A549 (cell line): ENCODE results near the gene RPS17. TPM values are rescaled to one million over a fixed set of nuclear protein-coding genes. Genes with fewer than 3 reads are reported as not detected.
A peak's percentile ranks its signal among the peaks of the same experiment; 100 is the strongest.

Experiments used
- ATAC-seq, 2 experiments: fragments of 200-7000 bp in 1 of 2; fragments of >200 bp in 1 of 2; cut with Nextera tagmentation in 1 of 2; cut with Tn5 transposase in 1 of 2; 3 replicates each; pipeline versions ENCODE4 v1.8.0 to v1.9.1; 2018 to 2020; ENCODE audit warnings: mild to moderate bottlenecking in 1 of 2, moderate library complexity in 1 of 2
- CTCF ChIA-PET: fragments of 300-600 bp; sonication (Branson Sonifier 250); formaldehyde crosslinking; extraction: SDS; loops from one replicate; lab custom pipeline; 2021; ENCODE audit warnings: antibody characterized with exemption, inconsistent platforms; lab: Yijun Ruan, JAX
- POLR2A ChIA-PET: fragments of 350-600 bp; formaldehyde crosslinking; extraction: SDS; loops from one replicate; lab custom pipeline; 2021; ENCODE audit warnings: antibody characterized with exemption, inconsistent platforms; lab: Yijun Ruan, JAX
- DNase-seq, 2 experiments: peaks; one replicate each; pipeline versions ENCODE4 v3.0.0 to v3.0.0-alpha.2; 2011 to 2016; ENCODE audit warnings: low read depth in 1 of 2, low spot score in 1 of 2
- FAIRE-seq: peaks from 2 replicates; lab custom pipeline; 2011; peaks lifted over from hg19 to GRCh38; lab: Jason Lieb, UNC
- H3K27ac ChIP-seq, 2 experiments: fragments of >200 bp; sonication (Bioruptor Twin); formaldehyde crosslinking; 3 replicates each; pipeline ENCODE4 v1.5.1; 2016 to 2017
- H3K4me1 ChIP-seq: fragments of >200 bp; sonication (Bioruptor Twin); formaldehyde crosslinking; 3 replicates; pipeline ENCODE4 v1.6.1; 2016
- H3K4me2 ChIP-seq: fragments of >200 bp; sonication (Bioruptor Twin); formaldehyde crosslinking; 3 replicates; pipeline ENCODE4 v1.6.1; 2016
- H3K4me3 ChIP-seq: fragments of >200 bp; sonication (Bioruptor Twin); formaldehyde crosslinking; 3 replicates; pipeline ENCODE4 v1.5.1; 2016
- H3K9me3 ChIP-seq: fragments of >200 bp; sonication (Bioruptor Twin); formaldehyde crosslinking; 3 replicates; pipeline ENCODE4 v1.6.1; 2016
- CEBPB ChIP-seq, 2 experiments: fragments of >200 bp in 1 of 2; sonication (Bioruptor Twin) in 1 of 2; formaldehyde crosslinking in 1 of 2; IDR thresholded peaks; 2 replicates each; pipeline ENCODE4 v1.6.1; 2012 to 2016
- CHD2 ChIP-seq: fragments of 150-350 bp; IDR thresholded peaks from 2 replicates; pipeline ENCODE4 v1.6.1; 2014; ENCODE audit warnings: low read length; ENCODE audit not compliant: partially characterized antibody
- CTCF ChIP-seq: fragments of >200 bp; sonication (Bioruptor Twin); formaldehyde crosslinking; IDR thresholded peaks from 3 replicates; pipeline ENCODE4 v1.5.1; 2016
- E2F6 ChIP-seq: IDR thresholded peaks from 2 replicates; pipeline ENCODE4 v1.6.1; 2012; ENCODE audit warnings: low read depth, borderline replicate concordance
- ELK1 ChIP-seq: fragments of 150-350 bp; IDR thresholded peaks from 2 replicates; pipeline ENCODE4 v1.6.1; 2014; ENCODE audit warnings: low read depth, mild to moderate bottlenecking, low read length
- FOXS1 ChIP-seq: fragments of 250-450 bp; sonication (Bioruptor Pico); IDR thresholded peaks from 2 replicates; pipeline ENCODE4 v1.5.0; 2020; ENCODE audit warnings: mild to moderate bottlenecking, moderate library complexity
- HES2 ChIP-seq: fragments of >200 bp; sonication (Bioruptor Twin); formaldehyde crosslinking; IDR thresholded peaks from 2 replicates; pipeline ENCODE4 v1.6.1; 2016
- HMGXB4 ChIP-seq: fragments of 250-450 bp; sonication (Bioruptor Pico); IDR thresholded peaks from 2 replicates; pipeline ENCODE4 v1.5.0; 2021; ENCODE audit warnings: mild to moderate bottlenecking, moderate library complexity, borderline replicate concordance
- JUNB ChIP-seq: fragments of >200 bp; sonication (Bioruptor Twin); formaldehyde crosslinking; IDR thresholded peaks from 2 replicates; pipeline ENCODE4 v1.6.1; 2016
- KDM5A ChIP-seq: fragments of 200-600 bp; sonication (generic); IDR thresholded peaks from 2 replicates; pipeline ENCODE4 v1.6.1; 2016; ENCODE audit warnings: antibody characterized with exemption, mild to moderate bottlenecking
- MAZ ChIP-seq: fragments of 150-350 bp; IDR thresholded peaks from 2 replicates; pipeline ENCODE4 v1.6.1; 2014; ENCODE audit warnings: antibody characterized with exemption, low read depth, low read length, borderline replicate concordance
- MYC ChIP-seq: IDR thresholded peaks from 2 replicates; pipeline ENCODE4 v1.6.1; 2012; ENCODE audit warnings: mild to moderate bottlenecking, inconsistent platforms, low read length, improper control_type of control experiment, borderline replicate concordance
- NR3C1 ChIP-seq: fragments of >200 bp; sonication (Bioruptor Twin); formaldehyde crosslinking; IDR thresholded peaks from 3 replicates; pipeline ENCODE4 v1.6.1; 2017
- PHF8 ChIP-seq: fragments of 200-600 bp; sonication (generic); IDR thresholded peaks from 2 replicates; pipeline ENCODE4 v1.6.1; 2016; ENCODE audit warnings: low read depth, mild to moderate bottlenecking, antibody characterized with exemption, moderate library complexity, borderline replicate concordance
- RAD21 ChIP-seq, 2 experiments: fragments of >200 bp in 1 of 2; sonication (Bioruptor Twin) in 1 of 2; formaldehyde crosslinking in 1 of 2; IDR thresholded peaks in 1 of 2; conservative IDR thresholded peaks in 1 of 2; 2 replicates in 1 of 2; 3 replicates in 1 of 2; pipeline ENCODE4 v1.6.1; 2012 to 2018; ENCODE audit warnings: inconsistent platforms in 1 of 2
- RARB ChIP-seq: fragments of 250-450 bp; sonication (Bioruptor Pico); IDR thresholded peaks from 2 replicates; pipeline ENCODE4 v1.8.0; 2021; ENCODE audit warnings: mild to moderate bottlenecking, moderate library complexity
- REST ChIP-seq: fragments of 200-600 bp; sonication (generic); IDR thresholded peaks from 2 replicates; pipeline ENCODE4 v1.6.1; 2016; ENCODE audit warnings: antibody characterized with exemption, mild to moderate bottlenecking, moderate library complexity
- SMC3 ChIP-seq: fragments of >200 bp; sonication (Bioruptor Twin); formaldehyde crosslinking; IDR thresholded peaks from 3 replicates; pipeline ENCODE4 v1.6.1; 2018; ENCODE audit warnings: inconsistent platforms
- SREBF2 ChIP-seq: fragments of 450-650 bp; IDR thresholded peaks from 2 replicates; pipeline ENCODE4 v1.6.1; 2014; ENCODE audit warnings: mild to moderate bottlenecking, moderate library complexity
- TFCP2L1 ChIP-seq: fragments of 250-450 bp; sonication (Bioruptor Pico); IDR thresholded peaks from 2 replicates; pipeline ENCODE4 v1.5.0; 2021; ENCODE audit warnings: mild to moderate bottlenecking
- TP53 ChIP-seq: fragments of 250-450 bp; sonication (Bioruptor Pico); IDR thresholded peaks from 2 replicates; pipeline ENCODE4 v1.5.0; 2021; ENCODE audit warnings: mild to moderate bottlenecking, moderate library complexity
- USF2 ChIP-seq: fragments of 450-650 bp; IDR thresholded peaks from 2 replicates; pipeline ENCODE4 v1.6.1; 2014; ENCODE audit warnings: antibody characterized with exemption
- ZSCAN20 ChIP-seq: fragments of 250-450 bp; sonication (Bioruptor Pico); IDR thresholded peaks from 2 replicates; pipeline ENCODE4 v1.8.0; 2022; ENCODE audit warnings: mild to moderate bottlenecking, moderate library complexity
- WGBS: methylation state at CpG from one replicate; pipeline ENCODE4 v1.1.6; 2017; ENCODE audit errors: missing lambda C conversion rate; 5-methylcytosine and 5-hydroxymethylcytosine counted together
- polyA plus RNA-seq, 4 experiments: library from polyadenylated mRNA; depleted of rRNA in 3 of 4; stranded (reverse); fragments of >200 nt; fragmentation: RNase III in 1 of 4; extraction: RNeasy Plus Mini Kit Qiagen cat#74134 plus additional on column Dnase treatment in 1 of 4; gene quantifications; 2 replicates in 3 of 4; 3 replicates in 1 of 4; pipeline ENCODE4 v1.2.3, GENCODE V29; 2011 to 2017

Gene RPS17
- polyA plus RNA-seq, 2 of the 4 experiments (the other 2 are of a cell fraction), result 6,127 to 8,061 TPM

GRCh38 chr15:82566690-82567089 lies 26.4 kb upstream of the RPS17 start:
- peak in 1 of 2 experiments; percentile 65; a peak in 3 of 6 replicates for ATAC-seq
- Histone ChIP-seq H3K4me2 (peak overlapping the region; percentile 4; the same call in 1 of the 3 replicates), H3K27ac (peak overlapping the region; percentile 4 to 7; a peak in 1 of 6 replicates)
- no peak for FAIRE-seq
- ChIA-PET CTCF (interaction anchor here (1.0 to 1.3 kb wide), 3 partner anchors 11 to 26 kb away, joined by 3 to 4 read pairs (median 4); no protein-coding TSS in a partner anchor), POLR2A (interaction anchor here (1.0 kb wide), 1 partner anchor 26 kb away, joined by 8 read pairs; the partner anchor contains the start of gene RPS17)
- TF ChIP-seq JUNB (no peak), E2F6 (no peak), USF2 (no peak), RAD21 (conservative IDR thresholded peaks at IDR 0.05 in 1 of 2, IDR thresholded peaks at IDR 0.05 in 1 of 2) (no peak), PHF8 (no peak), TP53 (CRISPR knock-in tag) (no peak), MYC (no peak), SREBF2 (no peak), CTCF (no peak), ZSCAN20 (CRISPR knock-in tag) (no peak), HES2 (no peak), ELK1 (no peak), MAZ (no peak), TFCP2L1 (CRISPR knock-in tag) (no peak), FOXS1 (CRISPR knock-in tag) (no peak)
- TF ChIP-seq, all 56 proteins: peak for 0
- 21% methylated on average over 1 of the region's 1 CpG for WGBS
- Histone ChIP-seq H3K4me1 (peaks cover 12% of the 10 kb centered on the region; the same call in 2 of the 3 replicates), H3K9me3 (no peaks in the 10 kb centered on the region), H3K4me3 (no peak overlapping the region)
- peak in 1 of 2 experiments; percentile 54 for DNase-seq

- POLR2A ChIA-PET, result interaction anchor here (3.0 kb wide), 1 partner anchor 18 kb away, joined by 10 read pairs; the partner anchor contains the start of gene RPS17
- CTCF ChIA-PET, result interaction anchor here (1.4 to 2.8 kb wide), 2 partner anchors 18 to 442 kb away, joined by 3 to 10 read pairs; partner anchors contain the start of gene RPS17
- WGBS, result 2% methylated on average over 1 of the region's 1 CpG
- no peak for TF ChIP-seq PHF8
- no peak for TF ChIP-seq REST
- no peak for TF ChIP-seq HMGXB4 (CRISPR knock-in tag)
- no peak for TF ChIP-seq NR3C1
- no peak for TF ChIP-seq KDM5A
- no peak for TF ChIP-seq SMC3
- TF ChIP-seq USF2, result no peak
- TF ChIP-seq CEBPB (IDR thresholded peaks at IDR 0.05), result no peak
- TF ChIP-seq FOXS1 (CRISPR knock-in tag), result no peak
- TF ChIP-seq RARB, result no peak
- no peak for TF ChIP-seq CHD2
These were observed 18.2 kb upstream of the RPS17 start for GRCh38 chr15:82558502-82558901.

More at GRCh38 chr15:82558502-82558901, 18.2 kb upstream of the RPS17 start:
- Histone ChIP-seq H3K4me1 (no peaks in the 10 kb centered on the region), H3K9me3 (no peaks in the 10 kb centered on the region), H3K4me2 (no peak overlapping the region), H3K27ac (no peak overlapping the region), H3K4me3 (no peak overlapping the region)
- DNase-seq (no peak), FAIRE-seq (no peak), ATAC-seq (no peak)
